GM12878 (cell line): Measurements from ENCODE around the gene ELAVL4. TPM values are rescaled to one million over a fixed set of nuclear protein-coding genes. Genes with fewer than 3 reads are reported as not detected.

Experiments
- ATAC-seq: fragments of 200-7000 bp; cut with Tn5 transposase; 3 replicates; pipeline ENCODE4 v1.9.1; 2020; ENCODE audit warnings: mild to moderate bottlenecking, moderate library complexity
- BruUV-seq: library from RNA; stranded (reverse); fragments of 400-500 nt; replicated peaks from 2 replicates; lab custom pipeline; 2021; lab: Mats Ljungman, UMichigan
- CTCF ChIA-PET: fragments of 300-600 bp; sonication (Branson Sonifier 250); formaldehyde crosslinking; extraction: SDS; loops from one replicate; lab custom pipeline; 2021; ENCODE audit warnings: inconsistent platforms; lab: Yijun Ruan, JAX
- POLR2A ChIA-PET: fragments of 350-600 bp; formaldehyde crosslinking; extraction: SDS; loops from one replicate; lab custom pipeline; 2021; ENCODE audit warnings: inconsistent platforms; lab: Charles Lee
- RAD21 ChIA-PET: fragments of 300-600 bp; sonication (Branson Sonifier 250); formaldehyde crosslinking; loops from one replicate; lab custom pipeline; 2023; ENCODE audit warnings: antibody characterized with exemption; ENCODE audit not compliant: unreplicated experiment; lab: Charles Lee
- SMC1A ChIA-PET: fragments of 300-600 bp; sonication (Branson Sonifier 250); formaldehyde crosslinking; loops from one replicate; lab custom pipeline; 2023; ENCODE audit not compliant: unreplicated experiment, uncharacterized antibody; lab: Charles Lee
- DNase-seq: peaks from one replicate; pipeline ENCODE4 v3.0.0-alpha.2; 2011; ENCODE audit warnings: low read depth, low spot score
- FAIRE-seq: peaks from 3 replicates; lab custom pipeline; 2011; peaks lifted over from hg19 to GRCh38; lab: Jason Lieb, UNC
- H2AFZ ChIP-seq: 2 replicates; pipeline ENCODE4 v1.6.0; 2011; ENCODE audit warnings: low read depth, low read length, control low read depth; ENCODE audit not compliant: control insufficient read depth
- H3K27ac ChIP-seq: 2 replicates; pipeline ENCODE4 v1.5.1; 2011; ENCODE audit warnings: control low read depth; ENCODE audit not compliant: control insufficient read depth, insufficient read depth
- H3K27me3 ChIP-seq, 2 experiments: replicated peaks in 1 of 2; 2 replicates each; pipeline versions ENCODE4 v1.6.0 to v1.6.1; 2011; ENCODE audit warnings: low read length in 1 of 2; ENCODE audit not compliant: control insufficient read depth in 2 of 2, insufficient read depth in 2 of 2
- H3K36me3 ChIP-seq, 2 experiments: 2 replicates each; pipeline ENCODE4 v1.5.1; 2011; ENCODE audit warnings: low read length in 1 of 2; ENCODE audit not compliant: control insufficient read depth in 2 of 2, insufficient read depth in 2 of 2
- H3K4me1 ChIP-seq: 2 replicates; pipeline ENCODE4 v1.6.1; 2011; ENCODE audit warnings: mild to moderate bottlenecking, low read length, moderate library complexity, mixed read lengths; ENCODE audit not compliant: control insufficient read depth, insufficient read depth
- H3K4me2 ChIP-seq: 2 replicates; pipeline ENCODE4 v1.6.0; 2011; ENCODE audit warnings: control low read depth; ENCODE audit not compliant: control insufficient read depth, insufficient read depth
- H3K4me3 ChIP-seq: fragments of 200-600 bp; sonication (generic); 2 replicates; pipeline ENCODE4 v1.5.1; 2016
- H3K79me2 ChIP-seq: 2 replicates; pipeline ENCODE4 v1.6.0; 2011; ENCODE audit warnings: low read length; ENCODE audit not compliant: control insufficient read depth, insufficient read depth
- H3K9ac ChIP-seq: 2 replicates; pipeline ENCODE4 v1.8.0; 2011; ENCODE audit warnings: low read length, control low read depth, mixed read lengths; ENCODE audit not compliant: control insufficient read depth, insufficient read depth
- H3K9me3 ChIP-seq: replicated peaks from 3 replicates; pipeline ENCODE4 v1.5.1; 2011; ENCODE audit warnings: mild to moderate bottlenecking, low read length; ENCODE audit not compliant: control insufficient read depth, insufficient read depth
- H4K20me1 ChIP-seq: 2 replicates; pipeline ENCODE4 v1.6.0; 2011; ENCODE audit not compliant: control insufficient read depth, insufficient read depth
- ATF7 ChIP-seq: fragments of 450-650 bp; IDR thresholded peaks from 2 replicates; pipeline ENCODE4 v1.6.1; 2016; ENCODE audit warnings: low read depth, mild to moderate bottlenecking
- CBX3 ChIP-seq: fragments of 200-600 bp; sonication (generic); IDR thresholded peaks from 2 replicates; pipeline ENCODE4 v1.6.1; 2016; ENCODE audit warnings: low read depth, borderline replicate concordance
- CEBPB ChIP-seq, 2 experiments: fragments of 150-350 bp in 1 of 2; IDR thresholded peaks; 2 replicates each; pipeline ENCODE4 v1.6.1; 2012 to 2014; ENCODE audit warnings: low read depth in 2 of 2, low read length in 2 of 2, borderline replicate concordance in 1 of 2, inconsistent platforms in 1 of 2
- GATAD2B ChIP-seq: fragments of 450-650 bp; conservative IDR thresholded peaks from 2 replicates; pipeline ENCODE4 v1.6.1; 2017; ENCODE audit warnings: low read depth, mild to moderate bottlenecking, moderate library complexity
- HDAC6 ChIP-seq: fragments of 200-600 bp; sonication (generic); IDR thresholded peaks from one replicate; pipeline ENCODE4 v1.8.0; 2017; ENCODE audit warnings: antibody characterized with exemption; ENCODE audit not compliant: unreplicated experiment
- HDGF ChIP-seq: fragments of 450-650 bp; IDR thresholded peaks from 2 replicates; pipeline ENCODE4 v1.6.1; 2016; ENCODE audit warnings: antibody characterized with exemption
- MEF2B ChIP-seq: fragments of 450-650 bp; IDR thresholded peaks from 2 replicates; pipeline ENCODE4 v1.6.1; 2018; ENCODE audit warnings: mild to moderate bottlenecking, moderate library complexity; ENCODE audit not compliant: partially characterized antibody, poor library complexity, severe bottlenecking
- POLR2AphosphoS5 ChIP-seq: IDR thresholded peaks from 2 replicates; pipeline ENCODE4 v1.6.1; 2011; ENCODE audit warnings: mild to moderate bottlenecking, low read length, inconsistent platforms
- RAD51 ChIP-seq: fragments of 450-650 bp; IDR thresholded peaks from 2 replicates; pipeline ENCODE4 v1.6.1; 2016; ENCODE audit warnings: moderate library complexity, mild to moderate bottlenecking, inconsistent platforms
- SKIL ChIP-seq: fragments of 450-650 bp; IDR thresholded peaks from 2 replicates; pipeline ENCODE4 v1.6.1; 2017; ENCODE audit warnings: mild to moderate bottlenecking, low read depth, inconsistent platforms; ENCODE audit not compliant: poor library complexity, severe bottlenecking
- SMARCA5 ChIP-seq: fragments of 450-650 bp; IDR thresholded peaks from 2 replicates; pipeline ENCODE4 v1.6.1; 2017; ENCODE audit warnings: mild to moderate bottlenecking
- TARDBP ChIP-seq: IDR thresholded peaks from 2 replicates; pipeline ENCODE4 v1.6.1; 2016; ENCODE audit warnings: borderline replicate concordance
- ZBTB40 ChIP-seq: fragments of 450-650 bp; IDR thresholded peaks from 2 replicates; pipeline ENCODE4 v1.6.1; 2016; ENCODE audit warnings: mild to moderate bottlenecking, moderate library complexity, borderline replicate concordance
- WGBS: methylation state at CpG from one replicate; pipeline ENCODE4 v1.1.6; 2016; ENCODE audit warnings: low lambda C conversion rate; ENCODE audit not compliant: insufficient replicate concordance, insufficient coverage; ENCODE audit errors: missing lambda C conversion rate; 5-methylcytosine and 5-hydroxymethylcytosine counted together
- in situ Hi-C: fragments of 300-500 bp; cut with MboI; formaldehyde crosslinking; loops from 9 replicates; pipeline ENCODE4 v1.14.3; 2018; ENCODE audit warnings: mixed read lengths
- intact Hi-C: fragments of 100-400 bp; cut with micrococcal nuclease; formaldehyde crosslinking; loops from one replicate; pipeline ENCODE4 v1.14.2; 2022; ENCODE audit not compliant: unreplicated experiment
- polyA plus RNA-seq, 11 experiments: library from polyadenylated mRNA; depleted of rRNA in 4 of 11; unstranded in 6 of 11; stranded (reverse) in 5 of 11; fragments of >200 nt; fragmentation: Nextera tagmentation in 4 of 11; fragmentation: Illumina TruSeq in 1 of 11; extraction: Ambion mirVana in 4 of 11; extraction: Trizol in 1 of 11; gene quantifications; 1 replicate in 1 of 11; 2 replicates in 10 of 11; pipeline versions ENCODE4 v1.2.1 to v1.2.3, GENCODE V29; 2011 to 2016; ENCODE audit warnings: inconsistent platforms in 2 of 11, missing spikeins in 2 of 11, low read depth in 1 of 11
- total RNA-seq, 4 experiments: library from RNA; depleted of rRNA in 3 of 4; stranded (reverse); fragments of >200 nt in 3 of 4; fragmentation: Illumina TruSeq in 1 of 4; extraction: Trizol in 1 of 4; gene quantifications; 2 replicates each; pipeline versions ENCODE4 v1.2.1 to v1.2.3, GENCODE V29; 2013 to 2021

The ELAVL4 gene
- total and polyA plus RNA-seq, 10 of the 15 experiments (the other 5 are each of a cell fraction or from before 2014, with no cell fraction given) = 0.10 to 0.53 (median 0.17) TPM; not detected in 6

- Histone ChIP-seq H3K27me3 (no peaks in the 10 kb centered on the region; a peak in 1 of 4 replicates), H3K27ac (no peak overlapping the region), H3K79me2 (no peaks in the 10 kb centered on the region), H3K36me3 (no peaks in the 10 kb centered on the region), H4K20me1 (no peaks in the 10 kb centered on the region), H3K4me3 (no peak overlapping the region), H3K9ac (no peak overlapping the region), H2AFZ (no peak overlapping the region), H3K4me1 (no peaks in the 10 kb centered on the region), H3K9me3 (no peaks in the 10 kb centered on the region), H3K4me2 (no peak overlapping the region)
- ChIA-PET POLR2A (no interaction called here), RAD21 (no interaction called here), CTCF (no interaction called here), SMC1A (no interaction called here)
- DNase-seq = no peak
- BruUV-seq = no TSS peak
- no peak for TF ChIP-seq CBX3
- no peak for ATAC-seq
- intact Hi-C loops = no loop called here
- 22% methylated on average over 6 of the region's 6 CpGs for whole genome bisulfite sequencing
- in situ Hi-C loops = no loop called here
- FAIRE-seq = no peak
Measured at GRCh38 chr1:50177994-50178393, 69.3 kb downstream of the ELAVL4 start.

- H3K36me3 ChIP-seq = no peaks in the 10 kb centered on the region
- BruUV-seq = no TSS peak
- no peak overlapping the region for H2AFZ ChIP-seq
- no peaks in the 10 kb centered on the region for H3K9me3 ChIP-seq
- no peak for DNase-seq
- H3K9ac ChIP-seq = no peak overlapping the region
- WGBS = 5% methylated on average over 2 of the region's 2 CpGs
- H3K4me1 ChIP-seq = no peaks in the 10 kb centered on the region
- H3K79me2 ChIP-seq = no peaks in the 10 kb centered on the region
- no peaks in the 10 kb centered on the region; a peak in 1 of 4 replicates for H3K27me3 ChIP-seq
- FAIRE-seq = no peak
- no peak overlapping the region for H3K4me3 ChIP-seq
- ChIA-PET CTCF (no interaction called here), RAD21 (no interaction called here), SMC1A (no interaction called here), POLR2A (no interaction called here)
- H4K20me1 ChIP-seq = no peaks in the 10 kb centered on the region
- intact Hi-C loops (no loop called here), in situ Hi-C loops (no loop called here)
- no peak for ATAC-seq
- no peak overlapping the region for H3K27ac ChIP-seq
- H3K4me2 ChIP-seq = no peak overlapping the region
- no peak for TF ChIP-seq ATF7
- TF ChIP-seq POLR2AphosphoS5 = no peak
- no peak for TF ChIP-seq SKIL
- no peak for TF ChIP-seq MEF2B
- TF ChIP-seq HDGF = no peak
- TF ChIP-seq RAD51 = no peak
- no peak for TF ChIP-seq TARDBP
- no peak for TF ChIP-seq SMARCA5
- no peak for TF ChIP-seq GATAD2B
- TF ChIP-seq HDAC6 = no peak
- no peak for TF ChIP-seq ZBTB40
- no peak for TF ChIP-seq CEBPB (IDR thresholded peaks at IDR 0.05; ENCODE audit: borderline replicate concordance in 1 of 2, low read depth in 2 of 2, low read length in 2 of 2)
Measured at GRCh38 chr1:50179639-50180038, 70.9 kb downstream of the ELAVL4 start.
